Uterus (tissue), 4 donors: ENCODE data around the gene EIF5. TPM values are rescaled to one million over a fixed set of nuclear protein-coding genes. Genes with fewer than 3 reads are reported as not detected.
"Not testable (repeated sequence)": the region's sequence is repeated elsewhere in the genome, so short reads cannot be mapped to it uniquely, and the experiment has no call there.

Source experiments
- DNase-seq, 2 donors: peaks; one replicate each; pipeline ENCODE4 v3.0.0-alpha.2; 2019 to 2020
- H3K27ac ChIP-seq, 2 donors: fragments of 200-600 bp; sonication (generic); 1 replicate in 1 of 2; 2 replicates in 1 of 2; pipeline ENCODE4 v1.5.1; 2016 to 2018
- H3K27me3 ChIP-seq, 2 donors: fragments of 200-600 bp; sonication (generic); one replicate each; pipeline ENCODE4 v1.5.1; 2018 to 2019; ENCODE audit warnings: control low read depth in 1 of 2
- H3K36me3 ChIP-seq, 2 donors: fragments of 200-600 bp; sonication (generic); one replicate each; pipeline ENCODE4 v1.5.1; 2019; ENCODE audit warnings: control low read depth in 1 of 2
- H3K4me1 ChIP-seq, 2 donors: fragments of 200-600 bp; sonication (generic); one replicate each; pipeline ENCODE4 v1.5.1; 2018 to 2019; ENCODE audit warnings: control low read depth in 1 of 2
- H3K4me3 ChIP-seq, 2 donors: fragments of 200-600 bp; sonication (generic); 1 replicate in 1 of 2; 2 replicates in 1 of 2; pipeline ENCODE4 v1.5.1; 2018 to 2019; ENCODE audit warnings: mild to moderate bottlenecking in 1 of 2
- H3K9me3 ChIP-seq, 2 donors: fragments of 200-600 bp; sonication (generic); one replicate each; pipeline ENCODE4 v1.5.1; 2019; ENCODE audit warnings: control low read depth in 1 of 2
- CTCF ChIP-seq, 4 experiments: fragments of 200-600 bp in 2 of 4; fragments of 450-650 bp in 2 of 4; sonication (generic) in 2 of 4; IDR thresholded peaks; one replicate each; pipeline ENCODE4 v1.5.1; 2016 to 2019; ENCODE audit warnings: antibody characterized with exemption in 4 of 4, mild to moderate bottlenecking in 2 of 4, moderate library complexity in 1 of 4
- POLR2A ChIP-seq, 2 donors: fragments of 450-650 bp; IDR thresholded peaks; one replicate each; pipeline ENCODE4 v1.6.1; 2016; ENCODE audit warnings: antibody characterized with exemption in 2 of 2, mild to moderate bottlenecking in 1 of 2, moderate library complexity in 1 of 2
- intact Hi-C: fragments of 100-400 bp; cut with DNase I; formaldehyde crosslinking; loops from one replicate; pipeline ENCODE4 v1.15.1; 2023; ENCODE audit warnings: low total_unique reads
- total RNA-seq, 4 donors: library from RNA; depleted of rRNA in 3 of 4; stranded (reverse); fragments of >200 nt in 3 of 4; gene quantifications; one replicate each; pipeline versions ENCODE4 v1.1.0 to v1.2.4, GENCODE V29; 2014 to 2023
- donor health status: DM: yes; HTN: yes; CAD: no.

The EIF5 gene
- total RNA-seq, 4 donors from 2014 or later, result 66.5 to 159 (median 113) TPM

- no peaks in the 10 kb centered on the region for H3K36me3 ChIP-seq
- TF ChIP-seq POLR2A (IDR thresholded peaks at IDR 0.05) (no peak), CTCF (IDR thresholded peaks at IDR 0.05) (no peak)
- DNase-seq, result no peak
- no peaks in the 10 kb centered on the region for H3K27me3 ChIP-seq
- H3K4me3 ChIP-seq, result no peak overlapping the region
- H3K4me1 ChIP-seq, result no peaks in the 10 kb centered on the region
- H3K9me3 ChIP-seq, result no peaks in the 10 kb centered on the region
- intact Hi-C loops, result no loop called here
- no peak overlapping the region for H3K27ac ChIP-seq
Measured at GRCh38 chr14:103354141-103354540, 20.1 kb downstream of the EIF5 start.

DNA sequence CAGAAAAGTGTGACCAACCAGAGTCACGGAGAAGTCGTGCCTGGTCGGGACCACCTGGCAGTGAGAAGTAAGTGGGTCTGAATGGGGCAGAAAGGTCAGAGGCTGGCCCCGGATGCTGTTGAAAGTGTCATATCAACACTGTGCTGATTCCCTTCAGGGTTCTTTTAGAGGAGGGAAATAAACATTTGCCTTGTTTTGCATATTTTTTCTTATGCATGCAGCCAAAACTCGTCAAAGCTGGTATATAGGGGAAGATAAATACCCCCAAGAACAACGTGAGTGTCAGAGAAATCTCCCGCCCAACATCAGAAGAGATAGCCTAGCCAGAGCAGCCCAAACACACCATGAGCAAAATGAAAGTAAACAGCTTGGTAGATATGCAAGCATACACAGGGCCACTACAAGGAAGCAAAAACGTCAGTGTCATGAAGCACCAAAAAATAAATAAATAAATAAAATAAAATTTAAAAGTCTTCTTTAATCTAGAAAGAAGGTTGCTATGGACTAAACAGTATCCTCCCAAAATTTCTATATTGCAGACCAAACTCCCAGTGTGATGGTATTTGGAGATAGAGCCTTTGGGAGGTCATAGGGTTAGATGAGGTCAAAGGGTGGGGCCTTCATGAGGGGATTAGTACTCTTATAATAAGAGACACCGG is 22.1 kb downstream of the EIF5 start:
- no peaks in the 10 kb centered on the region for H3K36me3 ChIP-seq
- no peaks in the 10 kb centered on the region for H3K9me3 ChIP-seq

DNA sequence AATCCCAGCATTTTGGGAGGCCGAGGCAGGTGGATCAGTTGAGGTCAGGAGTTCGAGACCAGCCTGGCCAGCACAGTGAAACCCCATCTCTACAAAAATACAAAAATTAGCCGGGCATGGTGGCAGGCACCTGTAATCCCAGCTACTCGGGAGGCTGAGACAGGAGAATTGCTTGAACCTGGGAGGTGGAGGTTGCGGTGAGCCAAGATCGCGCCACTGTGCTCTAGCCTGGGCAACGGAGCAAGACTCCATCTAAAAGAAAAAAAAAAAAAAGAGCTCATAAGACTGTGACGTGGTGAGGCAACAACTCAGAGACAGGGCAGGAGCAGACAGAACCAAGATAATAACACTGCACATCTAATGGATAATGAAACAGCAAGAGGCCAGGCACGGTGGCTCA is 23.5 kb downstream of the EIF5 start:
- H3K36me3 ChIP-seq, H3K27ac ChIP-seq, H3K9me3 ChIP-seq, H3K4me3 ChIP-seq, H3K27me3 ChIP-seq, intact Hi-C loops, DNase-seq, H3K4me1 ChIP-seq: not testable (repeated sequence)

More for the DNA sequence above, 22.1 kb downstream of the EIF5 start:
- Histone ChIP-seq H3K4me3 (no peak overlapping the region), H3K27me3 (no peaks in the 10 kb centered on the region), H3K4me1 (no peaks in the 10 kb centered on the region), H3K27ac (no peak overlapping the region)
- intact Hi-C loops, result no loop called here
- DNase-seq, result no peak
- no peak for TF ChIP-seq POLR2A (IDR thresholded peaks at IDR 0.05)
- TF ChIP-seq CTCF (IDR thresholded peaks at IDR 0.05), result no peak

GRCh38 chr14:103360548-103360947 is 26.5 kb downstream of the EIF5 start:
- TF ChIP-seq POLR2A (IDR thresholded peaks at IDR 0.05) (no peak), CTCF (IDR thresholded peaks at IDR 0.05) (no peak)
- H3K4me3 ChIP-seq, result no peak overlapping the region
- DNase-seq, result no peak
- H3K27me3 ChIP-seq, result no peaks in the 10 kb centered on the region
- H3K9me3 ChIP-seq, result peaks cover 0 to 6% of the 10 kb centered on the region in 2 donors
- intact Hi-C loops, result no loop called here
- H3K36me3 ChIP-seq, result no peaks in the 10 kb centered on the region
- H3K27ac ChIP-seq, result no peak overlapping the region
- no peaks in the 10 kb centered on the region for H3K4me1 ChIP-seq

DNA sequence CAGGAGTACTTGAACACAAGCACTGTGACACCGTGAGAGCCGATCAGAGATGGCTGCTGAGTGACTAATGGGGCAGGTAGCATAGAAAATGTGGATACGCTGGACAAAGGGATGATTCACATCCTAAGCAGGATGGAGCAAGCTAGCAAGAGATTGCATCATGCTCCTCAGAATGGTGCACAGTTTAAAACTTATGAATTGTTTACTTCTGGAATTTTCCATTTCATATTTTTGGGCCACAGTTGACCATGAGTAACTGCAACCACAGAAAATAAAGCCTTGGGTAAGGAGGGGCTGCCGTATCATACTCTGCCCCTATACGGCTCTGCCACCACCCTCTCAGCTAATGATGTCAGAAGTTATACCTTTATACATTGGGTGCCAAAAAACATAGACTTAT is 27.8 kb downstream of the EIF5 start:
- intact Hi-C loops, result no loop called here
- Histone ChIP-seq H3K27ac (no peak overlapping the region), H3K36me3 (no peaks in the 10 kb centered on the region), H3K4me1 (no peaks in the 10 kb centered on the region), H3K9me3 (peaks cover 0 to 6% of the 10 kb centered on the region in 2 donors), H3K27me3 (no peaks in the 10 kb centered on the region), H3K4me3 (no peak overlapping the region)
- no peak for DNase-seq
- TF ChIP-seq CTCF (IDR thresholded peaks at IDR 0.05) (no peak), POLR2A (IDR thresholded peaks at IDR 0.05) (no peak)

GRCh38 chr14:103362780-103363179 is 28.7 kb downstream of the EIF5 start:
- DNase-seq, result no peak
- Histone ChIP-seq H3K4me3 (no peak overlapping the region), H3K4me1 (no peaks in the 10 kb centered on the region), H3K9me3 (peaks cover 0 to 6% of the 10 kb centered on the region in 2 donors), H3K36me3 (no peaks in the 10 kb centered on the region), H3K27me3 (no peaks in the 10 kb centered on the region), H3K27ac (no peak overlapping the region)
- intact Hi-C loops, result no loop called here
- no peak for TF ChIP-seq CTCF (IDR thresholded peaks at IDR 0.05)
- no peak for TF ChIP-seq POLR2A (IDR thresholded peaks at IDR 0.05)
